Transverse colon (tissue), 4 donors: Measurements from ENCODE around the gene IL22RA2. TPM values are rescaled to one million over a fixed set of nuclear protein-coding genes. Genes with fewer than 3 reads are reported as not detected.
"Not testable (repeated sequence)": the region's sequence is repeated elsewhere in the genome, so short reads cannot be mapped to it uniquely, and the experiment has no call there.

ENCODE experiments used
- DNase-seq: peaks from one replicate; pipeline ENCODE4 v3.0.0-alpha.2; 2019
- H3K27ac ChIP-seq, 4 donors: fragments of 200-600 bp; sonication (generic); 2 replicates each; pipeline ENCODE4 v1.5.1; 2016 to 2018; ENCODE audit warnings: inconsistent platforms in 4 of 4
- H3K27me3 ChIP-seq: fragments of 200-600 bp; sonication (generic); 2 replicates; pipeline ENCODE4 v1.5.1; 2017; ENCODE audit warnings: inconsistent platforms
- H3K36me3 ChIP-seq, 4 donors: fragments of 200-600 bp; sonication (generic); 2 replicates each; pipeline ENCODE4 v1.5.1; 2017 to 2019; ENCODE audit warnings: inconsistent platforms in 4 of 4
- H3K4me1 ChIP-seq, 4 donors: fragments of 200-600 bp; sonication (generic); 2 replicates each; pipeline ENCODE4 v1.5.1; 2017 to 2020; ENCODE audit warnings: inconsistent platforms in 4 of 4
- H3K4me3 ChIP-seq, 4 donors: fragments of 200-600 bp; sonication (generic); 1 replicate in 1 of 4; 2 replicates in 3 of 4; pipeline versions ENCODE4 v1.5.1 to v1.6.1; 2017 to 2019; ENCODE audit warnings: inconsistent platforms in 4 of 4
- H3K9me3 ChIP-seq, 2 donors: fragments of 200-600 bp; sonication (generic); 2 replicates each; pipeline ENCODE4 v1.5.1; 2017 to 2019; ENCODE audit warnings: inconsistent platforms in 2 of 2
- EP300 ChIP-seq: sonication (generic); formaldehyde crosslinking; IDR thresholded peaks from one replicate; pipeline ENCODE4 v1.6.1; 2017; ENCODE audit warnings: antibody characterized with exemption, low read depth
- POLR2A ChIP-seq: fragments of 450-650 bp; IDR thresholded peaks from one replicate; pipeline ENCODE4 v1.6.1; 2016; ENCODE audit warnings: antibody characterized with exemption, mild to moderate bottlenecking, moderate library complexity
- POLR2AphosphoS5 ChIP-seq, 3 donors: sonication (generic); formaldehyde crosslinking; IDR thresholded peaks; one replicate each; pipeline ENCODE4 v1.6.1; 2016; ENCODE audit warnings: antibody characterized with exemption in 3 of 3
- WGBS, 2 donors: methylation state at CpG; one replicate each; pipeline ENCODE4 v1.1.5; 2018; ENCODE audit warnings: low coverage in 1 of 2; 5-methylcytosine and 5-hydroxymethylcytosine counted together
- in situ Hi-C, 4 donors: fragments of 200-750 bp; cut with MboI; loops; one replicate each; pipeline versions ENCODE4 v1.15.0 to v1.15.1; 2017; ENCODE audit warnings: low sequenced_read_pairs in 3 of 4, low pct_ligation_motif_present in 1 of 4, low pct_unique_long_range_greater_than_20kb in 1 of 4
- intact Hi-C: fragments of 100-400 bp; cut with DNase I; formaldehyde crosslinking; loops from one replicate; pipeline ENCODE4 v1.15.1; 2023; ENCODE audit warnings: low total_unique reads
- total RNA-seq, 4 donors: library from RNA; depleted of rRNA; stranded (reverse); fragments of >200 nt; gene quantifications; one replicate each; pipeline ENCODE4 v1.1.0, GENCODE V29; 2016
- TF ChIP-seq, protein P1 (sequence below), 5 experiments: fragments of 200-600 bp in 3 of 5; fragments of 450-650 bp in 2 of 5; sonication (generic) in 3 of 5; IDR thresholded peaks; 1 replicate in 2 of 5; 2 replicates in 3 of 5; pipeline ENCODE4 v1.5.1; 2016 to 2017; ENCODE audit warnings: antibody characterized with exemption in 5 of 5, inconsistent platforms in 3 of 5, mild to moderate bottlenecking in 2 of 5, moderate library complexity in 1 of 5

The IL22RA2 gene
- total RNA-seq, 4 donors from 2014 or later = 0.16 TPM; not detected in 3

DNA sequence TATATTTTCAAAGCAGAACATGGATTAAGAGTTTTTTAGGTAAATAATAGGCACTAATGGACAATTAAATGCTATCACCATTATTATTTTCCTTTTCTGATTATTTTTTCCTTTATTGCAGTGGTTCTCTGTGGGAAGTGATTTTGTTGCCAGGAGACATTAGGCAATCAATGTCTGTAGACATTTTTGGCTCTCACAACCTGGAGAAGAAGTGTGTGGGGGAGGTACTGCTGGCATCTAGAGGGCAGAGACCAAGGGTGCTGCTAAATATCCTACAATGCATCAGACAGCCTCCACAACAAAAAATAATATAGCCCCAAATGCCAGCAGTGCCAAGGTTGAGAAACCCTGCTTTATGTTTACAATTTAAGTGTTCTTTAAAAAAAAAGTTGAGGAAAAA lies 37.5 kb upstream of the IL22RA2 start:
- TF ChIP-seq POLR2A (no peak), POLR2AphosphoS5 (IDR thresholded peaks at IDR 0.05) (no peak), EP300 (no peak)
- TF ChIP-seq, protein P1, sequence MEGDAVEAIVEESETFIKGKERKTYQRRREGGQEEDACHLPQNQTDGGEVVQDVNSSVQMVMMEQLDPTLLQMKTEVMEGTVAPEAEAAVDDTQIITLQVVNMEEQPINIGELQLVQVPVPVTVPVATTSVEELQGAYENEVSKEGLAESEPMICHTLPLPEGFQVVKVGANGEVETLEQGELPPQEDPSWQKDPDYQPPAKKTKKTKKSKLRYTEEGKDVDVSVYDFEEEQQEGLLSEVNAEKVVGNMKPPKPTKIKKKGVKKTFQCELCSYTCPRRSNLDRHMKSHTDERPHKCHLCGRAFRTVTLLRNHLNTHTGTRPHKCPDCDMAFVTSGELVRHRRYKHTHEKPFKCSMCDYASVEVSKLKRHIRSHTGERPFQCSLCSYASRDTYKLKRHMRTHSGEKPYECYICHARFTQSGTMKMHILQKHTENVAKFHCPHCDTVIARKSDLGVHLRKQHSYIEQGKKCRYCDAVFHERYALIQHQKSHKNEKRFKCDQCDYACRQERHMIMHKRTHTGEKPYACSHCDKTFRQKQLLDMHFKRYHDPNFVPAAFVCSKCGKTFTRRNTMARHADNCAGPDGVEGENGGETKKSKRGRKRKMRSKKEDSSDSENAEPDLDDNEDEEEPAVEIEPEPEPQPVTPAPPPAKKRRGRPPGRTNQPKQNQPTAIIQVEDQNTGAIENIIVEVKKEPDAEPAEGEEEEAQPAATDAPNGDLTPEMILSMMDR (IDR thresholded peaks at IDR 0.05) = no peak
- H3K9me3 ChIP-seq = no peaks in the 10 kb centered on the region
- intact Hi-C loops (no loop called here), in situ Hi-C loops (no loop called here)
- peaks cover 0 to 7% (median 2%) of the 10 kb centered on the region in 4 donors for H3K36me3 ChIP-seq
- no peak overlapping the region for H3K4me3 ChIP-seq
- peaks cover 4 to 60% (median 32%) of the 10 kb centered on the region in 4 donors for H3K4me1 ChIP-seq
- no peaks in the 10 kb centered on the region for H3K27me3 ChIP-seq
- no peak for DNase-seq
- no peak overlapping the region for H3K27ac ChIP-seq

DNA sequence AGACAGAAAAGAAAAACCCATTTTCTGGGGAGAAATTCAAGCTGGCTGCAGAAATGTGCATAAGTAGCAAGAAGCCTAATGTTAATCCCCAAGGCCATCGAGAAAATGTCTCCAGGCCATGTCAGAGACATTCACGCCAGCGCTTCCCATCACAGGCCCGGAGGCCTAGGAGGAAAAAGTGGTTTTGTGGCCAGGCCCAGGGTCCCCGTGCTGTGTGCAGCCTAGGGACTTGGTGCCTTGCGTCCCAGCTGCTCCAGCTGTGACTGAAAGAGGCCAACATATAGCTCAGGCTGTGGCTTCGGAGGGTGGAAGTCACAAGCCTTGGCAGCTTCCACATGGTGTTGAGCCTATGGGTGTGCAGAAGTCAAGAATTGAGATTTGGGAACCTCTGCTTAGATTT lies 34.8 kb upstream of the IL22RA2 start:
- Histone ChIP-seq H3K9me3 (no peaks in the 10 kb centered on the region), H3K4me1 (peaks cover 4 to 34% (median 15%) of the 10 kb centered on the region in 4 donors), H3K27ac (no peak overlapping the region), H3K36me3 (peaks cover 0 to 33% (median 13%) of the 10 kb centered on the region in 4 donors), H3K4me3 (no peak overlapping the region), H3K27me3 (no peaks in the 10 kb centered on the region)
- intact Hi-C loops = no loop called here
- 98% methylated on average over 7 of the region's 7 CpGs; no CpG with 5 or more reads in 1 of the 2 donors for WGBS, 2 donors
- in situ Hi-C loops = no loop called here
- no peak for DNase-seq
- no peak for TF ChIP-seq EP300
- TF ChIP-seq POLR2A = no peak
- TF ChIP-seq, protein P1 (IDR thresholded peaks at IDR 0.05) = no peak
- TF ChIP-seq POLR2AphosphoS5 (IDR thresholded peaks at IDR 0.05) = no peak

DNA sequence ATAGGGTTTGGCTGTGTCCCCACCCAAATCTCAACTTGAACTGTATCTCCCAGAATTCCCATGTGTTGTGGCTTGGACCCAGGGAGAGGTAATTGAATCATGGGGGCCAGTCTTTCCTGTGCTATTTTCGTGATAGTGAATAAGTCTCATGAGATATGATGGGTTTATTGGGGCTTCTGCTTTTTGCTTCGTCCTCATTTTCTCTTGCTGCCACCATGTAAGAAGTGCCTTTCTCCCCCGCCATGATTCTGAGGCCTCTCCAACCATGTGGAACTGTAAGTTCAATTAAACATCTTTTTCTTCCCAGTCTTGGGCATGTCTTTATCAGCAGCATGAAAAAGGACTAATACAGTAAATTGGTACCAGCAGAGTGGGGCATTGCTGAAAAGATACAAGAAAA lies 34.0 kb upstream of the IL22RA2 start:
- peaks cover 0 to 40% (median 17%) of the 10 kb centered on the region in 4 donors for H3K36me3 ChIP-seq
- H3K4me3 ChIP-seq, H3K27me3 ChIP-seq, intact Hi-C loops, DNase-seq, H3K9me3 ChIP-seq, H3K27ac ChIP-seq, in situ Hi-C loops: not testable (repeated sequence)
- WGBS, 2 donors = 83 to 91% methylated on average over 2 to 3 of the region's 3 CpGs
- H3K4me1 ChIP-seq = peaks cover 0 to 26% (median 13%) of the 10 kb centered on the region in 4 donors

DNA sequence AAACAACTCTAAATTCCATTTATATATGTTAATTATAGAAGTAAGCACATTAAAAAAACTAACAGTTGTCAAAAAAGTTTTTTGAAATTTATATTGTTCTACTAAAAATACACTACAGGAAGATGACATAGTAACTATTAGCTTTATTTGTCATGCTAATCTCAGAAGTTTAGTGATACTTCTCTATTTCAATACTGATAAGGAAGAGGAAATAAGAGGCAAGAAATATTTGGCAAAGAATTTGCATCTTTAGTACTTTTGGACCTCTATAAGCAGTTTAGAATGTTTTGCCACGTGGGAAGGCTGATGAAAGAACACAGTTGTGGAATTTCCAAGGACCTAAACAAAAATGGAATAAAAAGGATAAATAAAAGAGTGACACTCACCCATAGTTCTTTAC lies 33.1 kb upstream of the IL22RA2 start:
- no peak for DNase-seq
- Histone ChIP-seq H3K36me3 (peaks cover 0 to 48% (median 19%) of the 10 kb centered on the region in 4 donors), H3K4me3 (no peak overlapping the region), H3K9me3 (no peaks in the 10 kb centered on the region), H3K27ac (no peak overlapping the region), H3K27me3 (no peaks in the 10 kb centered on the region), H3K4me1 (peaks cover 0 to 18% (median 13%) of the 10 kb centered on the region in 4 donors)
- TF ChIP-seq EP300 = no peak
- in situ Hi-C loops (no loop called here), intact Hi-C loops (no loop called here)
- WGBS, 2 donors = 52 to 75% methylated on average over 1 of the region's 1 CpG

DNA sequence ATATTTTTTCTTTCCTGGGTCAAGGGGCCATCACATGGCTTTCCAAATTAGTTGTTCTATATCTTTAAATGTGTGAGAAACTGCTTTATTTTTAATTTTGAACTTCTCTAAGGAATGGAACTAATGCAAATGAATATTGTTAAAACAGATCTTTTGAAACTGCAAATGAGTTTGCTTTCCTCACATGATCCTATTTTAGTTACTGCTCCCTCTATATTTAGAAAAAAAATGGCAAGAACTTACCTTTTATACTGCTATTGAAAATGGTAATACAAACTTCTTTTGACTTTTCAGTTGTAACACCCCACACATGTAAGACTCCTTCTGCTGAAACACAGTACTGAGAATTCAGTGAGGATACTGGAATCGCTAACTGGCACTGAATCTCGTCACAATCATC lies 29.8 kb upstream of the IL22RA2 start:
- Histone ChIP-seq H3K4me3 (no peak overlapping the region), H3K36me3 (peaks cover 0 to 76% (median 31%) of the 10 kb centered on the region in 4 donors), H3K4me1 (peaks cover 0 to 6% (median 0%) of the 10 kb centered on the region in 4 donors), H3K9me3 (no peaks in the 10 kb centered on the region), H3K27ac (no peak overlapping the region), H3K27me3 (no peaks in the 10 kb centered on the region)
- TF ChIP-seq, protein P1 (IDR thresholded peaks at IDR 0.05) = no peak
- TF ChIP-seq POLR2A (no peak), POLR2AphosphoS5 (IDR thresholded peaks at IDR 0.05) (no peak), EP300 (no peak)
- in situ Hi-C loops (no loop called here), intact Hi-C loops (no loop called here)
- no peak for DNase-seq
- WGBS, 2 donors = 90 to 93% methylated on average over 2 of the region's 2 CpGs
